HG03095 (cell line): Measurements from ENCODE around the gene FGF4.

ENCODE experiments used
- ATAC-seq: cut with Tn5 transposase; IDR thresholded peaks from one replicate; pipeline ENCODE4 v1.9.1; 2021; ENCODE audit warnings: moderate library complexity; ENCODE audit not compliant: unreplicated experiment

The FGF4 gene

GRCh38 chr11:69808667-69809086 lies 33.5 kb upstream of the FGF4 start:
- ATAC-seq, result no peak

GRCh38 chr11:69807106-69807815 lies 32.1 kb upstream of the FGF4 start:
- no peak for ATAC-seq

GRCh38 chr11:69804769-69805508 lies 29.8 kb upstream of the FGF4 start:
- ATAC-seq, result no peak

- ATAC-seq, result no peak
Observed at GRCh38 chr11:69803604-69804218, 28.6 kb upstream of the FGF4 start.

- ATAC-seq, result no peak
Observed at GRCh38 chr11:69803022-69803421, 27.9 kb upstream of the FGF4 start.

GRCh38 chr11:69802590-69802989 lies 27.4 kb upstream of the FGF4 start:
- ATAC-seq, result no peak

GRCh38 chr11:69801513-69802335 lies 26.6 kb upstream of the FGF4 start:
- ATAC-seq, result no peak

GRCh38 chr11:69800278-69800677 lies 25.1 kb upstream of the FGF4 start:
- no peak for ATAC-seq

GRCh38 chr11:69799582-69799981 lies 24.4 kb upstream of the FGF4 start:
- no peak for ATAC-seq

- ATAC-seq, result no peak
Observed at GRCh38 chr11:69799097-69799496, 24.0 kb upstream of the FGF4 start.

- ATAC-seq, result no peak
Observed at GRCh38 chr11:69797737-69798528, 22.8 kb upstream of the FGF4 start.

- no peak for ATAC-seq
Observed at GRCh38 chr11:69797156-69797555, 22.0 kb upstream of the FGF4 start.

- no peak for ATAC-seq
Observed at GRCh38 chr11:69796063-69796462, 20.9 kb upstream of the FGF4 start.

- ATAC-seq, result no peak
Observed at GRCh38 chr11:69791276-69792180, 16.4 kb upstream of the FGF4 start.

- ATAC-seq, result no peak
Observed at GRCh38 chr11:69788956-69789355, 13.8 kb upstream of the FGF4 start.

GRCh38 chr11:69787906-69788305 lies 12.8 kb upstream of the FGF4 start:
- no peak for ATAC-seq

- ATAC-seq, result no peak
Observed at GRCh38 chr11:69787457-69787856, 12.3 kb upstream of the FGF4 start.

GRCh38 chr11:69781241-69781640 lies 6.1 kb upstream of the FGF4 start:
- ATAC-seq, result no peak

GRCh38 chr11:69778373-69778772 lies 3.2 kb upstream of the FGF4 start:
- ATAC-seq, result no peak
